AG09319 (cell line): ENCODE data around the gene TIMM29.

Experiments used
- DNase-seq: peaks from one replicate; pipeline ENCODE4 v3.0.0-alpha.2; 2010; ENCODE audit warnings: low read depth; ENCODE audit errors: extremely low read depth
- TF ChIP-seq, protein P1 (sequence below): IDR thresholded peaks from 2 replicates; pipeline ENCODE4 v1.5.1; 2011; ENCODE audit warnings: low read depth, mild to moderate bottlenecking, inconsistent platforms, low read length, moderate library complexity

Gene TIMM29

DNA sequence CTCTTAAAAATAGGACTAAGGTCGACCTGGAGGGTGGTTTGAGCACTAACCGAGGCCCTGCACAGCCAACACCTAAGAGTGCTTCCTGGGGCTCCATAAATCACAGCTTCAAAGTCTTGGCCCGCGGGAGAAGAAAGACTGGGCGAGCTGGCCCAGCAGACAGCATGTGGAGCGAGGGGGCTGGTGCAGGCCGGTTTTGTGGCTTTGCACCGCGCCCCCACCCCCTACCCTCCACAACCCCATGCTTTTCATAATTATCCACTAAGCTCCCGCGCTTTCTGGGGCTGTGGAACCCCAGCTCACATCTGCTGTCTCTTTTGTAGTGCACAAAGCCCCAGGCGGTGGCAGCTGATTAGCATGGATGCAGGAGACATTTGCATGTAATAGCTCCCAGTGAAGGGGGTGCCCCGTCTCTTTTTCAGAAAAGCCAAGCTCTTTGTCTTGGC is 40.2 kb upstream of the TIMM29 start:
- no peak for DNase-seq
- TF ChIP-seq, protein P1, sequence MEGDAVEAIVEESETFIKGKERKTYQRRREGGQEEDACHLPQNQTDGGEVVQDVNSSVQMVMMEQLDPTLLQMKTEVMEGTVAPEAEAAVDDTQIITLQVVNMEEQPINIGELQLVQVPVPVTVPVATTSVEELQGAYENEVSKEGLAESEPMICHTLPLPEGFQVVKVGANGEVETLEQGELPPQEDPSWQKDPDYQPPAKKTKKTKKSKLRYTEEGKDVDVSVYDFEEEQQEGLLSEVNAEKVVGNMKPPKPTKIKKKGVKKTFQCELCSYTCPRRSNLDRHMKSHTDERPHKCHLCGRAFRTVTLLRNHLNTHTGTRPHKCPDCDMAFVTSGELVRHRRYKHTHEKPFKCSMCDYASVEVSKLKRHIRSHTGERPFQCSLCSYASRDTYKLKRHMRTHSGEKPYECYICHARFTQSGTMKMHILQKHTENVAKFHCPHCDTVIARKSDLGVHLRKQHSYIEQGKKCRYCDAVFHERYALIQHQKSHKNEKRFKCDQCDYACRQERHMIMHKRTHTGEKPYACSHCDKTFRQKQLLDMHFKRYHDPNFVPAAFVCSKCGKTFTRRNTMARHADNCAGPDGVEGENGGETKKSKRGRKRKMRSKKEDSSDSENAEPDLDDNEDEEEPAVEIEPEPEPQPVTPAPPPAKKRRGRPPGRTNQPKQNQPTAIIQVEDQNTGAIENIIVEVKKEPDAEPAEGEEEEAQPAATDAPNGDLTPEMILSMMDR = no peak

DNA sequence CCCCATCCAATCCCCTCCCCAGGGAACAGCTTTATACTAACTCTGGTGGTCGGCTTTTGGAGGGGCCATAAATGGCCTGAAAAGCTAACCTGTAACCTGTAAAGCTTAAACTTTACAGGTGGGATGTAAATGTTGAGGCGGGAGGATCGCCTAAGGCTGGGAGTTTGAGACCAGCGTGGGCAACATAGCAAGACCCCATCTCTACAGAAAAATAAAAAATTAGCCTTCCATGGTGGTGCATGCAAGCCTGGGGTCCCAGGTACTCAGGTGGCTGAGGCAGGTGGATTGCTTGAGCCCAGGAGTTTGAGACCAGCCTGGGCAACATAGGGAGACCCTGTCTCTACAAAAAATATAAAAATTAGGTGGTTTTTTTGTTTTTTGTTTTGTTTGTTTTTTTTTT is 38.7 kb upstream of the TIMM29 start:
- DNase-seq = no peak
- TF ChIP-seq, protein P1 = no peak

DNA sequence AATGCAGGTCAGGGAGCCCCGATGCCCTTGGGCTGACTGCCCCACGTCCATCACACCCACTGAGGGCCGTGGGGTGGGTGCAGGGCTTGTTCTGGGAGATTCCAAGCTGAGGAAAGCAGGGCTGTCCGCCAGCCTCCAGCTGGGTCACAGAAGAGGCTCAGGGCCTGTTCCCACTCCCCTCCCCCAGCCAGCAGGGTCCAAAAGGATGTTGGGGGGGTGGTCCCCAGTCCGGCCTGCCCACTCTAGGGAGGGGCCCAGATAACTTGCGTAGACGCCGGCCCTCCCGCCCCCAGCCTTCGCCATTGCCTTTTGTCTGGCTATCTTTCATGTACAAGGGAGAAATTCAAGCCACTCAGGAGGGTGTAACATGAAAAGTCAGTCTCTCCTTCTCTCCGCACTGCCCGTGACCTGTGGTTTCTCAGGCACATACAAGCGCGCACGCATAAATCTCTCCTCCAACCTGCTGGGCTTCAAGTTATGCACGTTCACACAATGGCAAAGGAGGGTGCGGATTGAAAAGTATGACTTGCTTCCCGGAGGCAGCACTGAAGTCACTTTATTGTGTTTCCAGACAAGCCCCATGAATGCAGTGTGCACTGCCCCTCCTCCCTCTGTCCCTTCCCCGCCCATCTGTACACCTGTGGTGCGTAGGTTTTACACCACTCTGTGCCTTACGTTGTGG is 37.1 kb upstream of the TIMM29 start:
- TF ChIP-seq, protein P1 = no peak
- DNase-seq = no peak

DNA sequence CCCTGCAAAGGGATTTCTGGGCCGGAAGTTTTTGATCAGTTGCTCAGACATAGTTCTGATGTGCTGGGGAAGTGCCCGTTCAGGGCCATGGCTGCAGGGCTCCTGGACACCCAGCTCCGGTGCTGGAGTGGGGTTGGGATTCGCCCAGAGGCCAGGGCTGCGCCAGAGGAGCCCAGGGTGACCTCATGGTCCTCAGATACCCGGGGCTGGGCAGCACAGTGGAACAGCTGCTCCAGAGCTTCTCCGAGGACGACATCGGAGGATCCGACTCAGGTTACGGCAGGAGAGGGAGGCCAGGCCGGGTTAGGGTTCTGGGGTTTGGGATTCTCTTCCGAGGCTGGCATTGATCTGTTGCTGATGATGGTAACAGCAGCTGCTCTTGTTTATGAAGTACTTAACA is 36.4 kb upstream of the TIMM29 start:
- DNase-seq = no peak
- TF ChIP-seq, protein P1 = no peak

DNA sequence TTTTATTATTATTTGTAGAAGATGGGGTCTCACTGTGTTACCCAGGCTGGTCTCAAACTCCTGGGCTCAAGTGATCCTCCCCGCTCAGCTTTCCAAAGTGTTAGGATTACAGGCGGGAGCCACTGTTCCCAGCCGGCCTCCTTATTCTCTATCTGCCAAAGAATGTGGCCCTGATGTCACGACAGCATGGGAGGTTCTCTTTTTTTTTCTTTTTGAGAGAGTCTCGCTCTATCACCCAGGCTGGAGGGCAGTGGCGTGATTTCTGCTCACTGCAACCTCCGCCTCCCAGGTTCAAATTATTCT is 33.7 kb upstream of the TIMM29 start:
- DNase-seq = no peak
- TF ChIP-seq, protein P1 = no peak

DNA sequence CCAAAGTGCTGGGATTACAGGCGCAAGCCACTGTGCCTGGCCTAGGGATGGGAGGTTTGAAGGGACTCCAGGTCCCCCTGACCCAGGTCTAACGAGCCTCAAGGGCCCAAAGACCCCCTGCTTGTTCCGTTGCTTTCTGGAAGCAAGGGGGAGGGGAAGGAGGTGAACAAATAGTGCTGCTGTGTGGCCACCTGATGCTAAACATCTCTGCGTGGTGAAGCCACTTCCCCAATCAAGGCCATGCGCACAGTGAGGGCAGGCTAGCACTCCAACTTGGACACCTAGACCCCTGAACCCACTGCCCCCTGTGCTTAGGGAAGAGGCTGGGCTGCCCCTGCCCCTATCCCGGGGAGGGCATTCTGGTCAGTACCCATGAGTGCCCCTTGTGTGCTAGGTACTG is 33.2 kb upstream of the TIMM29 start:
- no peak for DNase-seq
- TF ChIP-seq, protein P1 = no peak

DNA sequence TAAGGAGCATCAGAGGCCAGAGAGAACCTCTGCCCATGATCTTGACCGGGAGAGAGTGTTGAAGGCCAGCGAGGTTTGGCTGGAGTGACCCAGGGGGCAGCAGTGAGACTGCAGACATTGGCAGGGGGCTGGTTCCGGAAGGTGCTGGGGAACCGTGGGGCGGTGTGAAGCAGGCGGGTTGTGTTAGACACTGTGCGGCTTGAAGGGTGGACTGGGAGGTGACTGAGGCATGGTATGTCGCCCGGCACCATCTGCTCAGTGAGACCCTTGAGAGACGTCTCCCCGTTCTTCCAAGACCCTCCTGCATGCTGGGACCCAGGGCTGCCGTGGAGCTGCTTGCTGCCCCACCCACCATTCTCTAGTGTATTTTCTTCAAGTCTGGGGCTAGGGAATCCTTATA is 32.7 kb upstream of the TIMM29 start:
- TF ChIP-seq, protein P1 = no peak
- DNase-seq = no peak
